Spleen (tissue), 13 donors: ENCODE results near the gene FAM181B. TPM values are rescaled to one million over a fixed set of nuclear protein-coding genes. Genes with fewer than 3 reads are reported as not detected.

ENCODE experiments used
- DNase-seq: peaks from one replicate; pipeline ENCODE4 v3.0.0-alpha.2; 2020
- H3K27ac ChIP-seq, 8 donors: fragments of 200-600 bp; sonication (generic) in 7 of 8; 1 replicate in 4 of 8; 2 replicates in 4 of 8; pipeline versions ENCODE4 v1.5.0 to v1.8.0; 2016 to 2021; ENCODE audit warnings: inconsistent platforms in 4 of 8, mild to moderate bottlenecking in 4 of 8, moderate library complexity in 1 of 8
- H3K27me3 ChIP-seq, 7 donors: fragments of 200-600 bp; sonication (generic) in 6 of 7; replicated peaks in 1 of 7; 1 replicate in 4 of 7; 2 replicates in 3 of 7; pipeline versions ENCODE4 v1.5.0 to v1.8.0; 2016 to 2021; ENCODE audit warnings: inconsistent platforms in 3 of 7, mild to moderate bottlenecking in 1 of 7
- H3K36me3 ChIP-seq, 6 donors: fragments of 200-600 bp; sonication (generic) in 5 of 6; 1 replicate in 4 of 6; 2 replicates in 2 of 6; pipeline versions ENCODE4 v1.5.0 to v1.8.0; 2016 to 2021; ENCODE audit warnings: inconsistent platforms in 2 of 6
- H3K4me1 ChIP-seq, 6 donors: fragments of 200-600 bp; sonication (generic) in 5 of 6; 1 replicate in 3 of 6; 2 replicates in 3 of 6; pipeline versions ENCODE4 v1.5.0 to v1.8.0; 2016 to 2021; ENCODE audit warnings: inconsistent platforms in 3 of 6
- H3K4me3 ChIP-seq, 8 donors: fragments of 200-600 bp; sonication (generic) in 7 of 8; 1 replicate in 4 of 8; 2 replicates in 4 of 8; pipeline versions ENCODE4 v1.5.0 to v1.8.0; 2016 to 2021; ENCODE audit warnings: inconsistent platforms in 4 of 8, mild to moderate bottlenecking in 4 of 8, moderate library complexity in 2 of 8
- H3K9me3 ChIP-seq, 8 donors: fragments of 200-600 bp; sonication (generic) in 7 of 8; 1 replicate in 4 of 8; 2 replicates in 4 of 8; pipeline versions ENCODE4 v1.5.0 to v1.8.0; 2016 to 2021; ENCODE audit warnings: inconsistent platforms in 4 of 8
- CTCF ChIP-seq, 11 experiments: fragments of 200-600 bp in 7 of 11; fragments of 450-650 bp in 4 of 11; sonication (generic) in 4 of 11; IDR thresholded peaks in 8 of 11; conservative IDR thresholded peaks in 3 of 11; 1 replicate in 7 of 11; 2 replicates in 4 of 11; pipeline versions ENCODE4 v1.4.0 to v1.8.0; 2016 to 2021; ENCODE audit warnings: antibody characterized with exemption in 11 of 11, inconsistent platforms in 4 of 11, mild to moderate bottlenecking in 1 of 11
- POLR2A ChIP-seq, 3 donors: fragments of 450-650 bp; IDR thresholded peaks; one replicate each; pipeline ENCODE4 v1.5.1; 2017; ENCODE audit warnings: antibody characterized with exemption in 3 of 3, mild to moderate bottlenecking in 1 of 3
- POLR2AphosphoS5 ChIP-seq, 3 donors: sonication (generic); formaldehyde crosslinking; IDR thresholded peaks; one replicate each; pipeline ENCODE4 v1.5.1; 2017; ENCODE audit warnings: antibody characterized with exemption in 3 of 3
- WGBS, 5 donors: extraction: QIAGEN DNeasy Blood & Tissue Kit in 3 of 5; methylation state at CpG; one replicate each; pipeline versions ENCODE4 v1.1.5 to v1.1.7; 2013 to 2018; 5-methylcytosine and 5-hydroxymethylcytosine counted together
- intact Hi-C: fragments of 100-400 bp; cut with DNase I; formaldehyde crosslinking; loops from one replicate; pipeline ENCODE4 v1.15.0; 2023; ENCODE audit warnings: low total_unique reads
- long read RNA-seq, 2 donors: transcript quantifications; one replicate each; lab custom pipeline, GENCODE V29; 2026
- polyA plus RNA-seq, 3 donors: library from polyadenylated mRNA; stranded (reverse); fragments of 200-250 nt; gene quantifications; one replicate each; pipeline ENCODE4 v1.2.1, GENCODE V29; 2013
- total RNA-seq, 7 donors: library from RNA; depleted of rRNA in 3 of 7; stranded (reverse); fragments of >200 nt in 3 of 7; fragmentation: NEBNext Ultra II Directional in 4 of 7; extraction: Animal tissue kit (Norgen Biotek cat#: 25700) in 4 of 7; gene quantifications; one replicate each; pipeline versions ENCODE4 v1.1.0 to v1.2.1, GENCODE V29; 2016 to 2021
- donor health status: healthy with polysubstance abuse.
- donor health status: DM: no; HTN: no; CAD: no; lungs with moderate emphysema.
- donor health status: DM: no; HTN: no; CAD: no.
- donor health status: Bipolar disorder and iron deficiency.
- donor health status: healthy.
- donor health status: DM: no; HTN: no; CAD: no.
- donor health status: DM: yes; HTN: yes; CAD: no.

FAM181B gene, protein sequence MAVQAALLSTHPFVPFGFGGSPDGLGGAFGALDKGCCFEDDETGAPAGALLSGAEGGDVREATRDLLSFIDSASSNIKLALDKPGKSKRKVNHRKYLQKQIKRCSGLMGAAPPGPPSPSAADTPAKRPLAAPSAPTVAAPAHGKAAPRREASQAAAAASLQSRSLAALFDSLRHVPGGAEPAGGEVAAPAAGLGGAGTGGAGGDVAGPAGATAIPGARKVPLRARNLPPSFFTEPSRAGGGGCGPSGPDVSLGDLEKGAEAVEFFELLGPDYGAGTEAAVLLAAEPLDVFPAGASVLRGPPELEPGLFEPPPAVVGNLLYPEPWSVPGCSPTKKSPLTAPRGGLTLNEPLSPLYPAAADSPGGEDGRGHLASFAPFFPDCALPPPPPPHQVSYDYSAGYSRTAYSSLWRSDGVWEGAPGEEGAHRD
- under 1 TPM in 2 of 7 donors, not detected in 5; 0.07 to 0.09 TPM for total RNA-seq
- polyA plus RNA-seq: under 1 TPM; 0.09 to 0.22 (median 0.20) TPM
- long read RNA-seq, donor 1, partial matches to known transcripts: 0 of 1 reads
- long read RNA-seq, donor 1, other reads (novel, unspliced or antisense): 0 of 1 reads
- long read RNA-seq, donor 2, partial matches to known transcripts: 0 of 1 reads
- long read RNA-seq, donor 2, other reads (novel, unspliced or antisense): 0 of 1 reads

- 1 to 5% (median 2%) methylated on average over 26 to 67 of the region's 67 CpGs for WGBS, 5 donors
- DNase-seq: peak; percentile 84
- intact Hi-C loops: no loop called here
- Histone ChIP-seq H3K9me3 (no peaks in the 10 kb centered on the region), H3K36me3 (no peaks in the 10 kb centered on the region), H3K4me3 (peak within 1 kb of the TSS; percentile 35 to 75 (median 46)), H3K4me1 (peaks cover 4 to 26% (median 19%) of the 10 kb centered on the region in 6 donors), H3K27me3 (peaks cover 7 to 86% (median 54%) of the 10 kb centered on the region in 7 donors), H3K27ac (no peak within 1 kb of the TSS)
- TF ChIP-seq POLR2AphosphoS5 (IDR thresholded peaks at IDR 0.05) (no peak), POLR2A (IDR thresholded peaks at IDR 0.05) (no peak), CTCF (IDR thresholded peaks at IDR 0.05 in 8 of 11, conservative IDR thresholded peaks at IDR 0.05 in 3 of 11) (no peak)
Measured at GRCh38 chr11:82733444-82734119, at the start of gene FAM181B. Gene FAM181B (minus strand): TSS chr11:82733864. CDS start chr11:82733729, 135 bp downstream.

- H3K4me3 ChIP-seq: no peak overlapping the region
- DNase-seq: no peak
- intact Hi-C loops: no loop called here
- no peaks in the 10 kb centered on the region for H3K27me3 ChIP-seq
- H3K36me3 ChIP-seq: no peaks in the 10 kb centered on the region
- WGBS, 5 donors: 88 to 94% (median 93%) methylated on average over 1 of the region's 1 CpG
- H3K9me3 ChIP-seq: peaks cover 0 to 12% (median 2%) of the 10 kb centered on the region in 8 donors
- no peak overlapping the region for H3K27ac ChIP-seq
- no peak for TF ChIP-seq POLR2AphosphoS5 (IDR thresholded peaks at IDR 0.05)
- TF ChIP-seq POLR2A (IDR thresholded peaks at IDR 0.05): no peak
- no peak for TF ChIP-seq CTCF (IDR thresholded peaks at IDR 0.05 in 8 of 11, conservative IDR thresholded peaks at IDR 0.05 in 3 of 11)
- no peaks in the 10 kb centered on the region for H3K4me1 ChIP-seq
Measured at GRCh38 chr11:82782825-82783374, 49.2 kb upstream of the FAM181B start.

- 85 to 100% (median 92%) methylated on average over 1 of the region's 1 CpG for WGBS, 5 donors
- no peak for DNase-seq
- peaks cover 0 to 44% (median 28%) of the 10 kb centered on the region in 8 donors for H3K9me3 ChIP-seq
- no peaks in the 10 kb centered on the region for H3K4me1 ChIP-seq
- H3K27me3 ChIP-seq: no peaks in the 10 kb centered on the region
- TF ChIP-seq POLR2AphosphoS5 (IDR thresholded peaks at IDR 0.05) (no peak), POLR2A (IDR thresholded peaks at IDR 0.05) (no peak), CTCF (IDR thresholded peaks at IDR 0.05 in 8 of 11, conservative IDR thresholded peaks at IDR 0.05 in 3 of 11) (no peak)
- H3K36me3 ChIP-seq: no peaks in the 10 kb centered on the region
- no peak overlapping the region for H3K4me3 ChIP-seq
- H3K27ac ChIP-seq: no peak overlapping the region
- intact Hi-C loops: no loop called here
Measured at GRCh38 chr11:82778776-82779175, 45.1 kb upstream of the FAM181B start.
